ENCODE measurements around the gene CAMK4. TPM values are rescaled to one million over a fixed set of nuclear protein-coding genes. Genes with fewer than 3 reads are reported as not detected.
"Not testable (repeated sequence)": the region's sequence is repeated elsewhere in the genome, so short reads cannot be mapped to it uniquely, and the experiment has no call there.

Gene CAMK4
- total RNA-seq, 1 donor from 2014 or later, result 33.7 TPM

DNA sequence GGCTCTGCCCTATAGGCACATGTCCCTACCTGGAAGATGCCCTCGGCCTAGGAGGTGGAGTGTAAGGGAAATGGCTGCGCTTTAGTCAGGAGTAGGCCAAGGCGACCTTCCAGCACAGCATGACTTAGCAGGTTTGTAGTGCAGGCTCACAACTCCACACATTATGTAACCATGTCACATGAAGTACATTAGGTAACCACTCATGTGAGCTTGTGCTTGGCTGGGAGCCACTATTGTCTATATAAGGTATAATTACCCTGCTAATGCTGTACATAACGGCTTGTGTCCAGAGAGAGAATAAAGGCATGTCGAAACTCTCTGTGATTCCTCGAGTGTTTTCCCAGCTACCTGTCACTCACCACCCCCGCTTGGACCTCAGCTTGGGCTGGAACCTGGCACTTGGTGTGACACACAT lies 74.9 kb downstream of the CAMK4 start:
- H3K36me3 Mint-ChIP-seq (ENCODE audit: unreplicated experiment), result no peaks in the 10 kb centered on the region
- no peaks in the 10 kb centered on the region for H3K4me1 Mint-ChIP-seq (ENCODE audit: low read depth, unreplicated experiment)
- H3K9me3 Mint-ChIP-seq (ENCODE audit: unreplicated experiment), result no peaks in the 10 kb centered on the region
- DNase-seq, result no peak
- H3K4me3 Mint-ChIP-seq (ENCODE audit: unreplicated experiment), result no peak overlapping the region
- TF ChIP-seq, protein P1, sequence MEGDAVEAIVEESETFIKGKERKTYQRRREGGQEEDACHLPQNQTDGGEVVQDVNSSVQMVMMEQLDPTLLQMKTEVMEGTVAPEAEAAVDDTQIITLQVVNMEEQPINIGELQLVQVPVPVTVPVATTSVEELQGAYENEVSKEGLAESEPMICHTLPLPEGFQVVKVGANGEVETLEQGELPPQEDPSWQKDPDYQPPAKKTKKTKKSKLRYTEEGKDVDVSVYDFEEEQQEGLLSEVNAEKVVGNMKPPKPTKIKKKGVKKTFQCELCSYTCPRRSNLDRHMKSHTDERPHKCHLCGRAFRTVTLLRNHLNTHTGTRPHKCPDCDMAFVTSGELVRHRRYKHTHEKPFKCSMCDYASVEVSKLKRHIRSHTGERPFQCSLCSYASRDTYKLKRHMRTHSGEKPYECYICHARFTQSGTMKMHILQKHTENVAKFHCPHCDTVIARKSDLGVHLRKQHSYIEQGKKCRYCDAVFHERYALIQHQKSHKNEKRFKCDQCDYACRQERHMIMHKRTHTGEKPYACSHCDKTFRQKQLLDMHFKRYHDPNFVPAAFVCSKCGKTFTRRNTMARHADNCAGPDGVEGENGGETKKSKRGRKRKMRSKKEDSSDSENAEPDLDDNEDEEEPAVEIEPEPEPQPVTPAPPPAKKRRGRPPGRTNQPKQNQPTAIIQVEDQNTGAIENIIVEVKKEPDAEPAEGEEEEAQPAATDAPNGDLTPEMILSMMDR (IDR thresholded peaks at IDR 0.05; ENCODE audit: partially characterized antibody, unreplicated experiment), result no peak
- no peak overlapping the region for H3K27ac Mint-ChIP-seq (ENCODE audit: unreplicated experiment)
- H3K27me3 Mint-ChIP-seq (ENCODE audit: unreplicated experiment), result peaks cover 3% of the 10 kb centered on the region

DNA sequence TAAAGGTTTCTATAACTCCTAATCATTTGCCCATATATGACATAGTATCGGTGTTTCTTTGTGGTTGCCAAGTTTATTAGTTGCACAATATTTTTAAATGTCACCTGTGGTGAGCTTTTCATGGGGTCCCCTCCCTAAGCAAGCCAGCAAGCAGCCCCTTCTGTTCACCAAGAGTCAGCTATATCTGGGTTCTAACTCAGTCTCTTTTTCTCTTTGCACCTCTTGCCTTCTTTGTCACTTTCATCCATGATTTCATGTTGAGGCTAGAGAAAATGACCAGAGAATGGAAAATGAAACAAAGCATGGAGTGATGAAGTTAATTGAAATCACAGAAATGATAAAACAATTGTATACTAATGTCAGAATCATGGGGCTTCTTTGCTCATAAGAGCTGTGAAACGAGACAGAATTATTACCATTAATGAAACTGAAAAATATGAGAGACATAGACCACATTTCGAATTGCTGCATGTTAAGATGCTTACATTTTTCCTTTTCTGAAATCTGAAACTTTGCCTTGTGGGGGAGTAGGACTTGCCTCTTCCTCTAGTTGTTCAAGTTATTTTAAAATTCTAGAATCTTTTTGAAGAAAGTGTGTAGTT lies 75.7 kb downstream of the CAMK4 start:
- no peak overlapping the region for H3K27ac Mint-ChIP-seq (ENCODE audit: unreplicated experiment)
- TF ChIP-seq, protein P1 (IDR thresholded peaks at IDR 0.05; ENCODE audit: partially characterized antibody, unreplicated experiment), result no peak
- DNase-seq, result no peak
- H3K27me3 Mint-ChIP-seq (ENCODE audit: unreplicated experiment), result peaks cover 3% of the 10 kb centered on the region
- H3K4me1 Mint-ChIP-seq (ENCODE audit: low read depth, unreplicated experiment), result no peaks in the 10 kb centered on the region
- no peaks in the 10 kb centered on the region for H3K9me3 Mint-ChIP-seq (ENCODE audit: unreplicated experiment)
- no peaks in the 10 kb centered on the region for H3K36me3 Mint-ChIP-seq (ENCODE audit: unreplicated experiment)
- H3K4me3 Mint-ChIP-seq (ENCODE audit: unreplicated experiment), result no peak overlapping the region

DNA sequence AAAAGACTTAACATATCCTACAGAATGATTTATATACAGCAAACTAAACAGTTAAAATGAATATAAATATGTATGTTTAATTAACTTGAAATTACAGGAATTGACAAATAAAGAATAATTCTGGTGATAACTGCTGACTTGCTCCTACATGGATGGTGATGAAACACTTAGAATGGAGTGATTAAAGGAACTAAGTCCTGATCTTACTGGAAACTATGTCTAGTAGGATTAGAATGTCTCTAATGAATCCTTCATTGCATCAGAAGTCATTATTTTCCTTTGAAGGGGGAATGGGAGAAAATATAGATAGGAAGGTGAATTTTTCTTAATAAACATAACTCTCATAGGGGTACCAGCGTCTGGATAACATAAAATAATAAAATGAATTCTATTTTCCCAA lies 77.1 kb downstream of the CAMK4 start:
- TF ChIP-seq, protein P1 (IDR thresholded peaks at IDR 0.05; ENCODE audit: partially characterized antibody, unreplicated experiment), result no peak
- Mint-ChIP-seq H3K9me3 (ENCODE audit: unreplicated experiment) (no peaks in the 10 kb centered on the region), H3K27me3 (ENCODE audit: unreplicated experiment) (peaks cover 3% of the 10 kb centered on the region), H3K27ac (ENCODE audit: unreplicated experiment) (no peak overlapping the region), H3K4me3 (ENCODE audit: unreplicated experiment) (no peak overlapping the region), H3K36me3 (ENCODE audit: unreplicated experiment) (no peaks in the 10 kb centered on the region), H3K4me1 (ENCODE audit: low read depth, unreplicated experiment) (no peaks in the 10 kb centered on the region)
- no peak for DNase-seq

DNA sequence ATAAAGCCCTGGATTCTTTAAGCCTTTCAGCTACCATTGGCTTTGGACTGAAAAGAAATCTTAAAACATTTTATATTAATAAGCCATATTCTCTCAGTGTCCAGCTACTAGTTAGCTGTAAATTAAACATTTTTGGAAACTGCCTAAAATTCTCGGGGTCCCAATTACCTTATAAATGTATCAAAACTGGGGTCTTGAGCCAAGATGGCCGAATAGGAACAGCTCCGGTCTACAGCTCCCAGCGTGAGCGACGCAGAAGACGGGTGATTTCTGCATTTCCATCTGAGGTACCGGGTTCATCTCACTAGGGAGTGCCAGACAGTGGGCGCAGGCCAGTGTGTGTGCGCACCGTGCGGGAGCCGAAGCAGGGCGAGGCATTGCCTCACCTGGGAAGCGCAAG lies 77.9 kb downstream of the CAMK4 start:
- not testable (repeated sequence) for H3K27ac Mint-ChIP-seq (ENCODE audit: unreplicated experiment); H3K36me3 Mint-ChIP-seq (ENCODE audit: unreplicated experiment); H3K4me3 Mint-ChIP-seq (ENCODE audit: unreplicated experiment); H3K4me1 Mint-ChIP-seq (ENCODE audit: low read depth, unreplicated experiment); H3K9me3 Mint-ChIP-seq (ENCODE audit: unreplicated experiment); DNase-seq; H3K27me3 Mint-ChIP-seq (ENCODE audit: unreplicated experiment)

DNA sequence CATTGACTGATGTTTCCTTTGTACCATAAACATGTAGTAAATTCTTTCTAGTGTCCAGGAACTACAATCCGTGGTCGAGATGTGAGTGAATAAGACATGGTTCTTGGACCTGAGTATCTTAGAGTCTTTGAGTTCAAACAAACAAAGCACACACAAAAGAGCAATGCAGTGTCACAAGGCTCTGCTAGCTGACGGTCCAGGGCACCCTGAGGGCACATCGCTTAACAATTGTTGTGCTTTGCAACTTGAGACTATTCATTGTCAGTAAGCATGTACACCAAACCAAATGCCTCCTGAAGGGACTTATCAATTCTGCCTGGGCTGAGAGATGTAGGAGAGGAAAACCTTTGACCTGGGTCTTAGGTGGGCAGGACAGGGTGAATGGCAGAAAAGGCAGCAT lies 84.8 kb downstream of the CAMK4 start:
- H3K4me3 Mint-ChIP-seq (ENCODE audit: unreplicated experiment), result no peak overlapping the region
- DNase-seq, result no peak
- peaks cover 3% of the 10 kb centered on the region for H3K9me3 Mint-ChIP-seq (ENCODE audit: unreplicated experiment)
- H3K4me1 Mint-ChIP-seq (ENCODE audit: low read depth, unreplicated experiment), result peaks cover 23% of the 10 kb centered on the region
- H3K27ac Mint-ChIP-seq (ENCODE audit: unreplicated experiment), result peak overlapping the region; percentile 35
- TF ChIP-seq, protein P1 (IDR thresholded peaks at IDR 0.05; ENCODE audit: partially characterized antibody, unreplicated experiment), result no peak
- H3K27me3 Mint-ChIP-seq (ENCODE audit: unreplicated experiment), result peaks cover 4% of the 10 kb centered on the region
- no peaks in the 10 kb centered on the region for H3K36me3 Mint-ChIP-seq (ENCODE audit: unreplicated experiment)

Measured in glutamatergic neuron (in vitro differentiated cells).